ENCODE measurements around the gene MACROD2. TPM values are rescaled to one million over a fixed set of nuclear protein-coding genes. Genes with fewer than 3 reads are reported as not detected.
"Not testable (repeated sequence)": the region's sequence is repeated elsewhere in the genome, so short reads cannot be mapped to it uniquely, and the experiment has no call there.

MACROD2 gene
- total and polyA plus RNA-seq, 7 donors: 0.20 to 4.8 (median 0.87) TPM

- Histone ChIP-seq H3K4me1 (no peaks in the 10 kb centered on the region), H3K27ac (no peak overlapping the region), H3K4me3 (no peak overlapping the region), H3K9me3 (no peaks in the 10 kb centered on the region), H3K27me3 (ENCODE audit: insufficient read depth in 3 of 3, low read length in 2 of 3) (no peaks in the 10 kb centered on the region), H3K36me3 (ENCODE audit: insufficient read depth in 1 of 2, low read depth in 1 of 2) (no peaks in the 10 kb centered on the region)
- ATAC-seq: no peak
- intact Hi-C loops (cut with DNase I): no loop called here
- DNase-seq: no peak
- no peak for TF ChIP-seq CTCF (IDR thresholded peaks at IDR 0.05)
- WGBS, 3 donors: 90 to 92% (median 91%) methylated on average over 5 of the region's 5 CpGs
Observed at GRCh38 chr20:15805154-15805553, 1809.8 kb downstream of the MACROD2 start.

- no peak overlapping the region for H3K27ac ChIP-seq
- H3K27me3 ChIP-seq (ENCODE audit: insufficient read depth in 3 of 3, low read length in 2 of 3): no peaks in the 10 kb centered on the region
- no peaks in the 10 kb centered on the region for H3K4me1 ChIP-seq
- DNase-seq (no peak), ATAC-seq (no peak)
- no peak for TF ChIP-seq CTCF (IDR thresholded peaks at IDR 0.05)
- 74 to 77% (median 74%) methylated on average over 3 of the region's 3 CpGs for WGBS, 3 donors
- no peaks in the 10 kb centered on the region for H3K9me3 ChIP-seq
- H3K4me3 ChIP-seq: no peak overlapping the region
- intact Hi-C loops (cut with DNase I): no loop called here
- H3K36me3 ChIP-seq (ENCODE audit: insufficient read depth in 1 of 2, low read depth in 1 of 2): no peaks in the 10 kb centered on the region
Observed at GRCh38 chr20:15806105-15806504, 1810.8 kb downstream of the MACROD2 start.

- H3K4me3 ChIP-seq: no peak overlapping the region
- no peaks in the 10 kb centered on the region for H3K27me3 ChIP-seq (ENCODE audit: insufficient read depth in 3 of 3, low read length in 2 of 3)
Observed at GRCh38 chr20:15807271-15807670, 1812.0 kb downstream of the MACROD2 start.

GRCh38 chr20:15807771-15808170 lies 1812.5 kb downstream of the MACROD2 start:
- H3K36me3 ChIP-seq (ENCODE audit: insufficient read depth in 1 of 2, low read depth in 1 of 2); DNase-seq; H3K27ac ChIP-seq; H3K4me1 ChIP-seq; H3K27me3 ChIP-seq (ENCODE audit: insufficient read depth in 3 of 3, low read length in 2 of 3); H3K9me3 ChIP-seq; ATAC-seq; intact Hi-C loops (cut with DNase I); H3K4me3 ChIP-seq: not testable (repeated sequence)
- WGBS, 3 donors: 93 to 98% (median 94%) methylated on average over 8 of the region's 8 CpGs

More at GRCh38 chr20:15807271-15807670, 1812.0 kb downstream of the MACROD2 start:
- H3K27ac ChIP-seq: no peak overlapping the region
- H3K4me1 ChIP-seq: no peaks in the 10 kb centered on the region
- H3K9me3 ChIP-seq: no peaks in the 10 kb centered on the region
- DNase-seq (no peak), ATAC-seq (no peak)
- intact Hi-C loops (cut with DNase I): no loop called here
- TF ChIP-seq CTCF (IDR thresholded peaks at IDR 0.05): no peak
- WGBS, 3 donors: 84 to 88% (median 86%) methylated on average over 5 of the region's 5 CpGs
- no peaks in the 10 kb centered on the region for H3K36me3 ChIP-seq (ENCODE audit: insufficient read depth in 1 of 2, low read depth in 1 of 2)

GRCh38 chr20:15811951-15812350 lies 1816.6 kb downstream of the MACROD2 start:
- Histone ChIP-seq H3K27ac (no peak overlapping the region), H3K27me3 (ENCODE audit: insufficient read depth in 3 of 3, low read length in 2 of 3) (no peaks in the 10 kb centered on the region), H3K4me3 (no peak overlapping the region), H3K36me3 (ENCODE audit: insufficient read depth in 1 of 2, low read depth in 1 of 2) (no peaks in the 10 kb centered on the region), H3K9me3 (no peaks in the 10 kb centered on the region), H3K4me1 (no peaks in the 10 kb centered on the region)
- WGBS, 3 donors: 72 to 83% (median 77%) methylated on average over 2 of the region's 2 CpGs
- no peak for DNase-seq
- intact Hi-C loops (cut with DNase I): no loop called here
- no peak for ATAC-seq
- TF ChIP-seq CTCF (IDR thresholded peaks at IDR 0.05): no peak

Measured in psoas muscle (tissue), 8 donors.